Panc1 (cell line): ENCODE measurements around the gene KRTAP5-2. TPM values are rescaled to one million over a fixed set of nuclear protein-coding genes. Genes with fewer than 3 reads are reported as not detected.
A peak's percentile ranks its signal among the peaks of the same experiment; 100 is the strongest.

ENCODE experiments used
- ATAC-seq: fragments of 200-7000 bp; cut with Tn5 transposase; 2 replicates; pipeline ENCODE4 v1.9.1; 2020; ENCODE audit warnings: mild to moderate bottlenecking, moderate library complexity
- BruUV-seq: library from RNA; stranded (reverse); fragments of 400-500 nt; replicated peaks from 2 replicates; lab custom pipeline; 2021; lab: Mats Ljungman, UMichigan
- CTCF ChIA-PET: fragments of 300-600 bp; sonication (Branson Sonifier 250); formaldehyde crosslinking; loops from one replicate; lab custom pipeline; 2022; ENCODE audit warnings: antibody characterized with exemption; lab: Charles Lee
- POLR2A ChIA-PET: fragments of 300-600 bp; sonication (Branson Sonifier 250); formaldehyde crosslinking; loops from one replicate; lab custom pipeline; 2022; ENCODE audit warnings: antibody characterized with exemption; lab: Charles Lee
- DNase-seq: peaks from one replicate; pipeline ENCODE4 v3.0.0-alpha.2; 2010; ENCODE audit warnings: low read depth, low spot score
- H3K27ac ChIP-seq: 2 replicates; pipeline ENCODE4 v1.5.1; 2011; ENCODE audit warnings: mild to moderate bottlenecking, low read length, inconsistent platforms
- H3K27me3 ChIP-seq: fragments of 200-500 bp; sonication (Bioruptor generic); 2 replicates; pipeline ENCODE4 v1.6.0; 2014; ENCODE audit warnings: low read length, inconsistent platforms; ENCODE audit not compliant: control insufficient read depth, insufficient read depth
- H3K36me3 ChIP-seq: fragments of 200-500 bp; sonication (Bioruptor generic); 2 replicates; pipeline ENCODE4 v1.5.1; 2014; ENCODE audit warnings: inconsistent platforms, mild to moderate bottlenecking, low read length, moderate library complexity; ENCODE audit not compliant: control insufficient read depth, insufficient read depth
- H3K4me1 ChIP-seq: 2 replicates; pipeline ENCODE4 v1.5.1; 2011; ENCODE audit warnings: inconsistent platforms, mild to moderate bottlenecking, low read length, moderate library complexity; ENCODE audit not compliant: control insufficient read depth, insufficient read depth
- H3K4me3 ChIP-seq, 2 experiments: 2 replicates each; pipeline ENCODE4 v1.5.1; 2011 to 2012; ENCODE audit warnings: low read depth in 2 of 2, low read length in 2 of 2, mild to moderate bottlenecking in 2 of 2, inconsistent platforms in 1 of 2, moderate library complexity in 1 of 2
- H3K9me3 ChIP-seq: fragments of 200-500 bp; sonication (Bioruptor generic); 2 replicates; pipeline ENCODE4 v1.5.1; 2014; ENCODE audit warnings: low read depth, mild to moderate bottlenecking, inconsistent platforms, low read length, moderate library complexity; ENCODE audit not compliant: control insufficient read depth, insufficient read depth
- POLR2AphosphoS5 ChIP-seq: IDR thresholded peaks from 2 replicates; pipeline ENCODE4 v1.6.1; 2012; ENCODE audit warnings: mild to moderate bottlenecking, low read depth, low read length, moderate library complexity
- SIN3A ChIP-seq: IDR thresholded peaks from 2 replicates; pipeline ENCODE4 v1.6.1; 2012; ENCODE audit warnings: low read depth, mild to moderate bottlenecking, low read length, moderate library complexity, borderline replicate concordance; ENCODE audit not compliant: insufficient read depth
- TCF7L2 ChIP-seq: IDR thresholded peaks from 2 replicates; pipeline ENCODE4 v1.6.1; 2011; ENCODE audit warnings: mild to moderate bottlenecking, low read depth, low read length, inconsistent platforms
- in situ Hi-C: cut with HindIII; loops from 2 replicates; pipeline ENCODE4 v1.10.0; 2016; ENCODE audit warnings: low sequenced_read_pairs, low pct_unique_long_range_greater_than_20kb
- intact Hi-C: fragments of 100-400 bp; cut with micrococcal nuclease; formaldehyde crosslinking; loops from one replicate; pipeline ENCODE4 v1.10.0; 2022; ENCODE audit not compliant: unreplicated experiment
- total RNA-seq: library from RNA; stranded (reverse); gene quantifications from one replicate; pipeline ENCODE4 v1.2.1, GENCODE V29; 2021; ENCODE audit not compliant: unreplicated experiment
- TF ChIP-seq, protein P1 (sequence below): fragments of 450-650 bp; IDR thresholded peaks from 2 replicates; pipeline ENCODE4 v1.5.1; 2017; ENCODE audit warnings: mild to moderate bottlenecking
- TF ChIP-seq, protein P2 (sequence below), 2 experiments: IDR thresholded peaks; 2 replicates each; pipeline ENCODE4 v1.6.1; 2011 to 2012; ENCODE audit warnings: low read depth in 2 of 2, control low read depth in 1 of 2, low read length in 1 of 2, mild to moderate bottlenecking in 1 of 2, moderate library complexity in 1 of 2; ENCODE audit not compliant: insufficient read depth in 1 of 2

KRTAP5-2 gene
- total RNA-seq, 1 experiment from 2014 or later = not detected

- H3K4me3 ChIP-seq = peak within 1 kb of the TSS; percentile 41 to 59
- POLR2A ChIA-PET = no interaction called here
- H3K4me1 ChIP-seq = peaks cover 21% of the 10 kb centered on the region
- no peaks in the 10 kb centered on the region; the same call in 1 of the 2 replicates for H3K27me3 ChIP-seq
- intact Hi-C loops (no loop called here), in situ Hi-C loops (no loop called here)
- ATAC-seq (peak; percentile 65), DNase-seq (no peak)
- BruUV-seq = no TSS peak
- H3K27ac ChIP-seq = no peak within 1 kb of the TSS
- TF ChIP-seq, protein P1, sequence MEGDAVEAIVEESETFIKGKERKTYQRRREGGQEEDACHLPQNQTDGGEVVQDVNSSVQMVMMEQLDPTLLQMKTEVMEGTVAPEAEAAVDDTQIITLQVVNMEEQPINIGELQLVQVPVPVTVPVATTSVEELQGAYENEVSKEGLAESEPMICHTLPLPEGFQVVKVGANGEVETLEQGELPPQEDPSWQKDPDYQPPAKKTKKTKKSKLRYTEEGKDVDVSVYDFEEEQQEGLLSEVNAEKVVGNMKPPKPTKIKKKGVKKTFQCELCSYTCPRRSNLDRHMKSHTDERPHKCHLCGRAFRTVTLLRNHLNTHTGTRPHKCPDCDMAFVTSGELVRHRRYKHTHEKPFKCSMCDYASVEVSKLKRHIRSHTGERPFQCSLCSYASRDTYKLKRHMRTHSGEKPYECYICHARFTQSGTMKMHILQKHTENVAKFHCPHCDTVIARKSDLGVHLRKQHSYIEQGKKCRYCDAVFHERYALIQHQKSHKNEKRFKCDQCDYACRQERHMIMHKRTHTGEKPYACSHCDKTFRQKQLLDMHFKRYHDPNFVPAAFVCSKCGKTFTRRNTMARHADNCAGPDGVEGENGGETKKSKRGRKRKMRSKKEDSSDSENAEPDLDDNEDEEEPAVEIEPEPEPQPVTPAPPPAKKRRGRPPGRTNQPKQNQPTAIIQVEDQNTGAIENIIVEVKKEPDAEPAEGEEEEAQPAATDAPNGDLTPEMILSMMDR = no peak
- TF ChIP-seq SIN3A = no peak
- no peak for TF ChIP-seq TCF7L2
- TF ChIP-seq, protein P2, sequence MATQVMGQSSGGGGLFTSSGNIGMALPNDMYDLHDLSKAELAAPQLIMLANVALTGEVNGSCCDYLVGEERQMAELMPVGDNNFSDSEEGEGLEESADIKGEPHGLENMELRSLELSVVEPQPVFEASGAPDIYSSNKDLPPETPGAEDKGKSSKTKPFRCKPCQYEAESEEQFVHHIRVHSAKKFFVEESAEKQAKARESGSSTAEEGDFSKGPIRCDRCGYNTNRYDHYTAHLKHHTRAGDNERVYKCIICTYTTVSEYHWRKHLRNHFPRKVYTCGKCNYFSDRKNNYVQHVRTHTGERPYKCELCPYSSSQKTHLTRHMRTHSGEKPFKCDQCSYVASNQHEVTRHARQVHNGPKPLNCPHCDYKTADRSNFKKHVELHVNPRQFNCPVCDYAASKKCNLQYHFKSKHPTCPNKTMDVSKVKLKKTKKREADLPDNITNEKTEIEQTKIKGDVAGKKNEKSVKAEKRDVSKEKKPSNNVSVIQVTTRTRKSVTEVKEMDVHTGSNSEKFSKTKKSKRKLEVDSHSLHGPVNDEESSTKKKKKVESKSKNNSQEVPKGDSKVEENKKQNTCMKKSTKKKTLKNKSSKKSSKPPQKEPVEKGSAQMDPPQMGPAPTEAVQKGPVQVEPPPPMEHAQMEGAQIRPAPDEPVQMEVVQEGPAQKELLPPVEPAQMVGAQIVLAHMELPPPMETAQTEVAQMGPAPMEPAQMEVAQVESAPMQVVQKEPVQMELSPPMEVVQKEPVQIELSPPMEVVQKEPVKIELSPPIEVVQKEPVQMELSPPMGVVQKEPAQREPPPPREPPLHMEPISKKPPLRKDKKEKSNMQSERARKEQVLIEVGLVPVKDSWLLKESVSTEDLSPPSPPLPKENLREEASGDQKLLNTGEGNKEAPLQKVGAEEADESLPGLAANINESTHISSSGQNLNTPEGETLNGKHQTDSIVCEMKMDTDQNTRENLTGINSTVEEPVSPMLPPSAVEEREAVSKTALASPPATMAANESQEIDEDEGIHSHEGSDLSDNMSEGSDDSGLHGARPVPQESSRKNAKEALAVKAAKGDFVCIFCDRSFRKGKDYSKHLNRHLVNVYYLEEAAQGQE (IDR thresholded peaks at IDR 0.05; ENCODE audit: insufficient read depth in 1 of 2, low read depth in 2 of 2, low read length in 1 of 2) = no peak
- CTCF ChIA-PET = interaction anchor here (0.6 to 3.2 kb wide), 3 partner anchors 13 to 26 kb away, joined by 3 to 95 read pairs (median 5); no protein-coding TSS in a partner anchor
- no peaks in the 10 kb centered on the region for H3K36me3 ChIP-seq
- H3K9me3 ChIP-seq = no peaks in the 10 kb centered on the region
Measured at GRCh38 chr11:1572197-1573076, 25.7 kb downstream of the KRTAP5-2 start, which contains the start of gene DUSP8. DUSP8 (minus strand) TSS chr11:1572271; CDS start chr11:1565826, 6,445 bp downstream.

GRCh38 chr11:1571760-1572196 is 26.3 kb downstream of the KRTAP5-2 start:
- no peak overlapping the region for H3K27ac ChIP-seq
- DNase-seq (no peak), ATAC-seq (no peak)
- TF ChIP-seq POLR2AphosphoS5 (no peak), TCF7L2 (no peak), SIN3A (no peak)
- TF ChIP-seq, protein P2 (IDR thresholded peaks at IDR 0.05; ENCODE audit: insufficient read depth in 1 of 2, low read depth in 2 of 2, low read length in 1 of 2) = no peak
- TF ChIP-seq, protein P1 = no peak
- intact Hi-C loops (no loop called here), in situ Hi-C loops (no loop called here)
- no TSS peak for BruUV-seq
- peaks cover 21% of the 10 kb centered on the region for H3K4me1 ChIP-seq
- H3K4me3 ChIP-seq = peak overlapping the region; percentile 40 to 56; a peak in 3 of 4 replicates
- H3K27me3 ChIP-seq = no peaks in the 10 kb centered on the region; the same call in 1 of the 2 replicates
- H3K36me3 ChIP-seq = no peaks in the 10 kb centered on the region
- CTCF ChIA-PET = interaction anchor here (0.6 to 0.7 kb wide), 2 partner anchors 12 to 25 kb away, joined by 3 to 5 read pairs; no protein-coding TSS in a partner anchor
- POLR2A ChIA-PET = no interaction called here
- no peaks in the 10 kb centered on the region for H3K9me3 ChIP-seq
